OCI-LY7 (cell line): ENCODE data around the gene EFNA5. TPM values are rescaled to one million over a fixed set of nuclear protein-coding genes. Genes with fewer than 3 reads are reported as not detected.

Experiments
- BruUV-seq: library from RNA; stranded (reverse); fragments of 400-500 nt; replicated peaks from 2 replicates; lab custom pipeline; 2021; lab: Mats Ljungman, UMichigan
- CTCF ChIA-PET: fragments of 300-600 bp; sonication (Branson Sonifier 250); formaldehyde crosslinking; loops from one replicate; lab custom pipeline; 2022; ENCODE audit warnings: antibody characterized with exemption; ENCODE audit not compliant: unreplicated experiment; lab: Charles Lee
- POLR2A ChIA-PET: fragments of 300-600 bp; sonication (Branson Sonifier 250); formaldehyde crosslinking; loops from one replicate; lab custom pipeline; 2022; ENCODE audit warnings: antibody characterized with exemption; lab: Charles Lee
- DNase-seq: peaks from one replicate; pipeline ENCODE4 v3.0.0-alpha.2; 2015; ENCODE audit warnings: low spot score
- H2AFZ ChIP-seq: fragments of 200-600 bp; sonication (generic), shearing (Covaris generic); 2 replicates; pipeline ENCODE4 v1.6.1; 2014; ENCODE audit warnings: mild to moderate bottlenecking, antibody characterized with exemption, low read length, moderate library complexity
- H3K27ac ChIP-seq: fragments of 200-600 bp; sonication (generic); 2 replicates; pipeline ENCODE4 v1.5.1; 2014; ENCODE audit warnings: mixed run types, low read depth, mild to moderate bottlenecking, moderate library complexity, low read length, inconsistent platforms; ENCODE audit not compliant: poor library complexity, severe bottlenecking
- H3K36me3 ChIP-seq: fragments of 200-600 bp; sonication (generic); 2 replicates; pipeline ENCODE4 v1.6.1; 2014; ENCODE audit warnings: mild to moderate bottlenecking, antibody characterized with exemption, low read length, moderate library complexity, mixed read lengths; ENCODE audit not compliant: insufficient read depth
- H3K4me1 ChIP-seq: fragments of 200-600 bp; sonication (generic); 2 replicates; pipeline ENCODE4 v1.5.1; 2014; ENCODE audit warnings: mild to moderate bottlenecking, low read length; ENCODE audit not compliant: insufficient read depth, poor library complexity, severe bottlenecking
- H3K4me2 ChIP-seq: fragments of 200-600 bp; sonication (generic); 2 replicates; pipeline ENCODE4 v1.6.1; 2014; ENCODE audit warnings: mild to moderate bottlenecking, low read length
- H3K4me3 ChIP-seq: fragments of 200-600 bp; sonication (generic); 2 replicates; pipeline ENCODE4 v1.5.1; 2014; ENCODE audit warnings: mild to moderate bottlenecking, low read depth, low read length; ENCODE audit not compliant: poor library complexity, severe bottlenecking
- H3K79me2 ChIP-seq: fragments of 200-600 bp; sonication (generic); 2 replicates; pipeline ENCODE4 v1.6.1; 2016; ENCODE audit warnings: low read depth, mild to moderate bottlenecking, low read length, moderate library complexity, mixed read lengths; ENCODE audit not compliant: insufficient read depth
- H3K9me2 ChIP-seq: fragments of 200-600 bp; sonication (generic); 2 replicates; pipeline ENCODE4 v1.6.1; 2016; ENCODE audit warnings: mild to moderate bottlenecking, low read length, mixed read lengths; ENCODE audit not compliant: insufficient read depth
- H3K9me3 ChIP-seq: fragments of 200-600 bp; sonication (generic); 2 replicates; pipeline ENCODE4 v1.6.1; 2014; ENCODE audit warnings: mild to moderate bottlenecking, mixed run types, low read length, mixed read lengths
- H4K20me1 ChIP-seq: fragments of 200-600 bp; sonication (generic); 2 replicates; pipeline ENCODE4 v1.6.1; 2014; ENCODE audit warnings: mild to moderate bottlenecking, antibody characterized with exemption, low read length, moderate library complexity, mixed read lengths; ENCODE audit not compliant: insufficient read depth
- CTCF ChIP-seq: fragments of 200-600 bp; sonication (generic); conservative IDR thresholded peaks from 2 replicates; pipeline ENCODE4 v1.5.1; 2014; ENCODE audit warnings: mild to moderate bottlenecking, antibody characterized with exemption, low read length, moderate library complexity, mixed read lengths
- EZH2phosphoT487 ChIP-seq: fragments of 200-600 bp; sonication (generic); IDR thresholded peaks from 2 replicates; pipeline ENCODE4 v1.6.1; 2018; ENCODE audit warnings: low read depth, borderline replicate concordance, mild to moderate bottlenecking, mixed run types, antibody characterized with exemption, low read length, moderate library complexity, mixed read lengths
- intact Hi-C: fragments of 100-400 bp; cut with micrococcal nuclease; formaldehyde crosslinking; loops from one replicate; pipeline ENCODE4 v1.10.0; 2022; ENCODE audit not compliant: unreplicated experiment
- total RNA-seq, 2 experiments: library from RNA; depleted of rRNA in 1 of 2; stranded (reverse); fragments of >200 nt in 1 of 2; shearing (Covaris generic) in 1 of 2; gene quantifications; 2 replicates each; pipeline ENCODE4 v1.2.3, GENCODE V29; 2014 to 2022

EFNA5 gene
- total RNA-seq, 2 experiments from 2014 or later, result 2.1 to 3.1 TPM

GRCh38 chr5:107389130-107389774 is 281.5 kb downstream of the EFNA5 start:
- Histone ChIP-seq H3K4me2 (peak overlapping the region; percentile 84), H3K79me2 (no peaks in the 10 kb centered on the region), H3K9me3 (peaks cover 9% of the 10 kb centered on the region; the same call in 1 of the 2 replicates), H3K4me3 (peak overlapping the region; percentile 53), H3K4me1 (peaks cover 80% of the 10 kb centered on the region), H3K36me3 (peaks cover 12% of the 10 kb centered on the region; the same call in 1 of the 2 replicates), H3K9me2 (no peaks in the 10 kb centered on the region), H2AFZ (peak overlapping the region; percentile 74; the same call in 1 of the 2 replicates), H3K27ac (peak overlapping the region; percentile 97), H4K20me1 (no peaks in the 10 kb centered on the region)
- TF ChIP-seq EZH2phosphoT487, result no peak
- TF ChIP-seq CTCF, result peak; percentile 54; the same call in 1 of the 2 replicates
- ChIA-PET CTCF (interaction anchor here (0.5 to 1.8 kb wide), 5 partner anchors 11 to 183 kb away, joined by 3 to 7 read pairs (median 3); no protein-coding TSS in a partner anchor), POLR2A (interaction anchor here (0.5 to 5.1 kb wide), 32 partner anchors 11 to 1152 kb away, joined by 3 to 50 read pairs (median 4); no protein-coding TSS in a partner anchor)
- TSS peak; percentile 95 for BruUV-seq
- intact Hi-C loops, result loop anchor here (1.0 to 5.0 kb wide), 7 partner anchors 16 to 284 kb away; no protein-coding TSS in a partner anchor
- peak; percentile 96 for DNase-seq

- Histone ChIP-seq H3K27ac (peak overlapping the region; percentile 97), H3K9me2 (no peaks in the 10 kb centered on the region), H3K79me2 (no peaks in the 10 kb centered on the region), H3K9me3 (peaks cover 9% of the 10 kb centered on the region; the same call in 1 of the 2 replicates), H3K4me1 (peaks cover 86% of the 10 kb centered on the region), H3K4me2 (peak overlapping the region; percentile 84), H3K36me3 (peaks cover 12% of the 10 kb centered on the region; the same call in 1 of the 2 replicates), H2AFZ (peak overlapping the region; percentile 74), H3K4me3 (peak overlapping the region; percentile 44), H4K20me1 (no peaks in the 10 kb centered on the region)
- no peak for TF ChIP-seq CTCF
- no peak for TF ChIP-seq EZH2phosphoT487
- BruUV-seq, result TSS peak; percentile 88
- CTCF ChIA-PET, result interaction anchor here (0.6 to 1.1 kb wide), 2 partner anchors 124 to 184 kb away, joined by 3 read pairs; no protein-coding TSS in a partner anchor
- intact Hi-C loops, result loop anchor here (2.0 to 5.0 kb wide), 3 partner anchors 76 to 136 kb away; no protein-coding TSS in a partner anchor
- POLR2A ChIA-PET, result interaction anchor here (0.6 to 5.1 kb wide), 22 partner anchors 11 to 183 kb away, joined by 3 to 50 read pairs (median 4); no protein-coding TSS in a partner anchor
- peak; percentile 58 for DNase-seq
These were observed 282.4 kb downstream of the EFNA5 start for GRCh38 chr5:107388141-107388861.
